ENCODE data around the gene GALM. TPM values are rescaled to one million over a fixed set of nuclear protein-coding genes. Genes with fewer than 3 reads are reported as not detected.

GALM gene
- polyA plus RNA-seq, 1 experiment = 10.1 TPM

GRCh38 chr2:38783586-38783985 lies 117.7 kb downstream of the GALM start:
- Histone ChIP-seq H3K36me3 (ENCODE audit: control insufficient read depth, insufficient read depth, low read length) (no peaks in the 10 kb centered on the region), H3K27me3 (ENCODE audit: control insufficient read depth, insufficient read depth, low read length) (no peaks in the 10 kb centered on the region), H3K4me3 (ENCODE audit: low read depth, low read length) (no peak overlapping the region)
- no peak for DNase-seq (ENCODE audit: low read depth)
- ChIA-PET POLR2A (no interaction called here), CTCF (no interaction called here)
- TF ChIP-seq CTCF (IDR thresholded peaks at IDR 0.05; ENCODE audit: insufficient read depth, low read depth, low read length) = no peak

Other genes with a start within 250 kb of the GALM start
- 26.6 and 49.7 TPM in 2 replicates for gene HNRNPLL, start 63.2 kb upstream of the GALM start, polyA plus RNA-seq (2011; rRNA removed)
- gene SRSF7, start 85.2 kb downstream of the GALM start, polyA plus RNA-seq (2011; rRNA removed) = 110 and 172 TPM in 2 replicates
- 5.4 and 13.7 TPM in 2 replicates for gene GEMIN6, start 112.1 kb downstream of the GALM start, polyA plus RNA-seq (2011; rRNA removed)
- gene DHX57, start 209.8 kb downstream of the GALM start, polyA plus RNA-seq (2011; rRNA removed) = 10.0 and 15.2 TPM in 2 replicates
- 10.7 and 20.3 TPM in 2 replicates for gene MORN2, start 209.9 kb downstream of the GALM start, polyA plus RNA-seq (2011; rRNA removed)
- gene ARHGEF33, start 223.8 kb downstream of the GALM start, polyA plus RNA-seq (2011; rRNA removed) = 0.23 and 0.31 TPM in 2 replicates

All from BJ (cell line).